ENCODE measurements around the gene ACTR3. TPM values are rescaled to one million over a fixed set of nuclear protein-coding genes. Genes with fewer than 3 reads are reported as not detected.
A peak's percentile ranks its signal among the peaks of the same experiment; 100 is the strongest.

The ACTR3 gene
- total RNA-seq, 4 donors from 2014 or later = 103 to 187 (median 122) TPM

- ATAC-seq (ENCODE audit: low FRiP score) (no peak), DNase-seq (ENCODE audit: low spot score) (no peak)
- TF ChIP-seq, protein P1, sequence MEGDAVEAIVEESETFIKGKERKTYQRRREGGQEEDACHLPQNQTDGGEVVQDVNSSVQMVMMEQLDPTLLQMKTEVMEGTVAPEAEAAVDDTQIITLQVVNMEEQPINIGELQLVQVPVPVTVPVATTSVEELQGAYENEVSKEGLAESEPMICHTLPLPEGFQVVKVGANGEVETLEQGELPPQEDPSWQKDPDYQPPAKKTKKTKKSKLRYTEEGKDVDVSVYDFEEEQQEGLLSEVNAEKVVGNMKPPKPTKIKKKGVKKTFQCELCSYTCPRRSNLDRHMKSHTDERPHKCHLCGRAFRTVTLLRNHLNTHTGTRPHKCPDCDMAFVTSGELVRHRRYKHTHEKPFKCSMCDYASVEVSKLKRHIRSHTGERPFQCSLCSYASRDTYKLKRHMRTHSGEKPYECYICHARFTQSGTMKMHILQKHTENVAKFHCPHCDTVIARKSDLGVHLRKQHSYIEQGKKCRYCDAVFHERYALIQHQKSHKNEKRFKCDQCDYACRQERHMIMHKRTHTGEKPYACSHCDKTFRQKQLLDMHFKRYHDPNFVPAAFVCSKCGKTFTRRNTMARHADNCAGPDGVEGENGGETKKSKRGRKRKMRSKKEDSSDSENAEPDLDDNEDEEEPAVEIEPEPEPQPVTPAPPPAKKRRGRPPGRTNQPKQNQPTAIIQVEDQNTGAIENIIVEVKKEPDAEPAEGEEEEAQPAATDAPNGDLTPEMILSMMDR (IDR thresholded peaks at IDR 0.05) = no peak
Observed at GRCh38 chr2:113974727-113975126, 84.8 kb downstream of the ACTR3 start.

GRCh38 chr2:113976277-113976928 is 86.5 kb downstream of the ACTR3 start:
- ATAC-seq (ENCODE audit: low FRiP score) (no peak), DNase-seq (ENCODE audit: low spot score) (no peak)
- TF ChIP-seq, protein P1 (IDR thresholded peaks at IDR 0.05) = no peak

DNA sequence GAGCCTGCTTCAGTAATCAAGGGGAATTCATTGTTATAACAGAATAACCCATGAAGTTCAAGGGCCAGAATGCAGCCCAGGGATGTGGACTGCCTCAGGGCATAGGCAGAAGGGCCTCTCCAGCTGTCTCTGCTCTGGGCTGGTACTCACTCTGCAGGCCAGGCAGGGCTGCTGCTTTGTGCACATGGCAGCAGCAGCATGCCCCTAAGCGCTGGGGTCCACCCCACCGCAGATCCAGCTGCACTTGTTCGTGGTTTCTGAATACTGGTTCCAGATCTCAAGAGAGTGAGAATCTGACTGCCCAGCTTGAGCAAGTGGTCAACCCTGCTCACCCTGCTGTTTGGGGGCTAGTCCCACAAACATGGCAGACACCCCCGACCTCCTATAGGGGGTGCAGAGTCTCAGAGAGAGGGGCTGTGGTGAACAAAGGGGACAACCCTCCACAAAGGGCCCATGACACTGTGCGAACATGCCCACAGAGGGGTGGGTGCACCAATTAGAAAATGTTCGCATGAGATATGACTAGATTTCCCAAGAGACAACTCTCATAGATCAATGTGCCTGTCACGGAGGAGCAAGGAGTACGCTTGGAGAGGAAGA is 87.3 kb downstream of the ACTR3 start:
- no peak for ATAC-seq (ENCODE audit: low FRiP score)
- no peak for DNase-seq (ENCODE audit: low spot score)
- TF ChIP-seq, protein P1 (IDR thresholded peaks at IDR 0.05) = no peak

DNA sequence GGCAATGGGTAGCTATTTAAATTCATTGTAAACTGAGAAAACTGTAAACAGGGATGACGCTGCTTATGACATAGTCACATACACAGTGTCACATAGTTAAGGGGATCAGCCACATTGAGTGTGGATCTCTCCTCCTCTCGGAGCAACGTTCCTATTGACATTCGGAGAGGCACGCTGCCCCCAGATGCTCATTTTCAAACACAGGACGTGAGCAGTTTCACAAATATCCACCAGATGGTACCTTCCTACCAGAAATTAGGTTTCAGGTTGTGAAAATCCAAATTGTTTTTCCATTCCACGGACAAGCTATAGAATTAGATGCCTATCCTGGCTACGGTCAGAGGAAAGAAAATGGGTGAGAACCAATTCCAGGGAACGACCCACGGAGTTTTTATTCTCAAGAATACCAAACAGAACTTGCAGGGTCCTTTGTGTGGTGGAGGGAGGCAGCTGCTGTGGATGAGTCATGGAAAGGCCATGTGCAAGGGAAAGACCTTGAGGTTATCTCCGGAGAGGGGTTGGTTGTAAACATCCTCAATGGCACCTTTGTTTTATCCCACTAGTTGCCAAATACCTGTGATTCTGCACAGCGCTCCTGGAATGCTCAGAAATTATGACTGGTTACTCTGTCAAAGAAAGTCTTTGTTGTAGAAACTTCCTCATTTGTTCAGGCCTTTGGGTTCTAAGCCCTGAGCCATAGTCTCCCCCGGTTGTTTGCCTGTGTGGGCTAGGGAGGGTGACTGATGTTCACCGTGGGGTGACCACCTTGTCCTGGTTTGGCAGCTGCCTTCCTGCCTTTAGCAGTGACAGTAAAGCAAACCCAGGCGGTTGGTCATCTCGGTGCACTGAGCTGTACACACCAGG is 88.0 kb downstream of the ACTR3 start:
- ATAC-seq (ENCODE audit: low FRiP score) = peak; percentile 25
- no peak for DNase-seq (ENCODE audit: low spot score)
- TF ChIP-seq, protein P1 (IDR thresholded peaks at IDR 0.05) = no peak

DNA sequence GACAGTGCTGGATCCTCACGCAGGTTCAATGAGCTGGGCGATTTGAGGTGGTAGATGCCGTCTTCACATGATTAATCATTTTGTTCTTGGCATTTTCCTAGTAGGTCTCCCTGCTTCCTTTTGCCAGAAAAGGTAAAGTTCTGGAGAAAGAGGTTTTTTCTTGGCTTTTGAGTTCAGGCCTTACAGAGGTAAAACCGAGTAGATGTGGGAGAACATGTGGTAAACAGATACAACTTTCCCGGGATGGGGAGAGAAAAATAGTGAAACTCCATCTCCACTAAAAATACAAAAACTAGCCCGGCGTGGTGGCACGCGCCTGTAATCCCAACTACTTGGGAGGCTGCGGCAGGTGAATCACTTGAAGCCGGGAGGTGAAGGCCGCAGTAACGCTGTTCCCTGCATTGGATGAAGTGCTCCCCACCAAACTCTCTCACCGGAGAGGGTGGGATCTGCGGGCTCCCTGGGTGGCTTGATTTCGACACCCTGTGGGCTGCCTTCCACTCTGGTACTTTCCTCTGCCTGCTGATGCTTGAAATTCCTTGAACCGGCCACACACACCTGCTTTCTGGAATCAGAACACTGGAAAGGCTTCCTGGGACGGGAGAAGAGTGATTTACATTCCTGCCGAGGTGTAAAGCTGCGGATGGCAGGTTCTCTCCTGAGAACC is 88.8 kb downstream of the ACTR3 start:
- ATAC-seq (ENCODE audit: low FRiP score) (no peak), DNase-seq (ENCODE audit: low spot score) (no peak)
- TF ChIP-seq, protein P1 (IDR thresholded peaks at IDR 0.05) = no peak

DNA sequence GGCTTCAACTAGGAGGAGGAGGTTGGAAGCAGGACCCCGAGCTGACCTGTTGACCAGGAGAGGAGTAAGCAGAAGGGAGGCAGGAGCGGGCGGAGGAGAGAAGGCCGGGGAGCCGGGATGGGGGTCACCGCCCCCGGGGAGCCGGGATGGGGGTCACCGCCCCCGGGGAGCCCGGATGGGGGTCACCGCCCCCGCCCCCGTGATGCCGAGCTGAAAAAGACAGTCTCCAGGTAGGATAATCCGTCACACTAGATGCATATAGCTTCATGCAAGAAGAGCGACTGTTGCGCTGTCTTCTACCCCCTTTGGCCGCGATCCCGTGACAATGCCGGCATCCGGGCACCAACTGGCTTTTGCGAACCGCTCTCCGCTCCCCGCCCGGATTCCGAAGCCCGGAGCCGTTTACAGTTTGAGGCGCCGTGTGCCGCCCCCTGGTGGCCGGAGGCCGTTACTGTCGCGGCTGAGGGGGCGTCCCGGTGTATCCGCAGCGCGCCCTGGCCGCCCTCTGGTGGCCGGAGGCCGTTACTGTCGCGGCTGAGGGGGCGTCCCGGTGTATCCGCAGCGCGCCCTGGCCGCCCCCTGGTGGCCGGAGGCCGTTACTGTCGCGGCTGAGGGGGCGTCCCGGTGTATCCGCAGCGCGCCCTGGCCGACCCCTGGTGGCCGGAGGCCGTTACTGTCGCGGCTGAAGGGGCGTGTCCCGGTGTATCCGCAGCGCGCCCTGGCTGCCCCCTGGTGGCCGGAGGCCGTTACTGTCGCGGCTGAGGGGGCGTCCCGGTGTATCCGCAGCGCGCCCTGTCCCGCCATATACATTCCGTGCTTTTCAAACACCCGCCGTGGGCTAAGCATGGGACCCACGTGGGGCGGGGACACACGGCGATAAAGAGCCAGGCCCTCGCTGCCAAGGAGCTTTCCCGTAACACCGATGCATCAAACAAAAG is 89.6 kb downstream of the ACTR3 start:
- TF ChIP-seq, protein P1 (IDR thresholded peaks at IDR 0.05) = no peak
- DNase-seq (ENCODE audit: low spot score) = no peak
- ATAC-seq (ENCODE audit: low FRiP score) = no peak

Measured in omental fat pad (tissue), 4 donors.